Hepatocyte (in vitro differentiated cells): ENCODE measurements around the gene METAP1D. TPM values are rescaled to one million over a fixed set of nuclear protein-coding genes. Genes with fewer than 3 reads are reported as not detected.

ENCODE experiments used
- DNase-seq: peaks from one replicate; pipeline ENCODE4 v3.0.0-alpha.2; 2016; ENCODE audit warnings: low spot score
- H2AFZ ChIP-seq: fragments of 200-600 bp; sonication (generic); 2 replicates; pipeline ENCODE4 v1.6.0; 2016; ENCODE audit warnings: antibody characterized with exemption, mild to moderate bottlenecking
- H3K27ac ChIP-seq: fragments of 200-600 bp; sonication (generic); 2 replicates; pipeline ENCODE4 v1.5.1; 2016; ENCODE audit warnings: mild to moderate bottlenecking
- H3K27me3 ChIP-seq: fragments of 200-600 bp; sonication (generic); 2 replicates; pipeline ENCODE4 v1.6.1; 2016
- H3K36me3 ChIP-seq: fragments of 200-600 bp; sonication (generic); replicated peaks from 2 replicates; pipeline ENCODE4 v1.5.1; 2016; ENCODE audit warnings: low read depth; ENCODE audit not compliant: insufficient read depth
- H3K4me1 ChIP-seq: fragments of 200-600 bp; sonication (generic); 2 replicates; pipeline ENCODE4 v1.5.1; 2016; ENCODE audit warnings: mild to moderate bottlenecking, moderate library complexity; ENCODE audit not compliant: insufficient read depth
- H3K4me2 ChIP-seq: fragments of 200-600 bp; sonication (generic); 2 replicates; pipeline ENCODE4 v1.6.0; 2016
- H3K4me3 ChIP-seq: fragments of 200-600 bp; sonication (generic); 2 replicates; pipeline ENCODE4 v1.5.1; 2016; ENCODE audit warnings: mild to moderate bottlenecking
- H3K79me2 ChIP-seq: fragments of 200-600 bp; sonication (generic); 2 replicates; pipeline ENCODE4 v1.6.0; 2017; ENCODE audit warnings: mild to moderate bottlenecking
- H3K9me2 ChIP-seq: fragments of 200-600 bp; sonication (generic); replicated peaks from 2 replicates; pipeline ENCODE4 v1.6.0; 2017; ENCODE audit warnings: mild to moderate bottlenecking; ENCODE audit not compliant: insufficient read depth
- H3K9me3 ChIP-seq: fragments of 200-600 bp; sonication (generic); 2 replicates; pipeline ENCODE4 v1.5.1; 2016; ENCODE audit warnings: low read depth, mild to moderate bottlenecking
- H4K20me1 ChIP-seq: fragments of 200-600 bp; sonication (generic); 2 replicates; pipeline ENCODE4 v1.6.0; 2016; ENCODE audit warnings: mild to moderate bottlenecking; ENCODE audit not compliant: insufficient read depth, poor library complexity, severe bottlenecking
- CTCF ChIP-seq: fragments of 200-600 bp; sonication (generic); IDR thresholded peaks from 2 replicates; pipeline ENCODE4 v1.5.1; 2016; ENCODE audit warnings: antibody characterized with exemption, mild to moderate bottlenecking; ENCODE audit not compliant: poor library complexity
- EZH2 ChIP-seq: fragments of 200-600 bp; sonication (generic); IDR thresholded peaks from 2 replicates; pipeline ENCODE4 v1.6.1; 2016; ENCODE audit warnings: antibody characterized with exemption, mild to moderate bottlenecking, borderline replicate concordance
- EZH2phosphoT487 ChIP-seq: fragments of 200-600 bp; sonication (generic); IDR thresholded peaks from one replicate; pipeline ENCODE4 v1.6.1; 2018; ENCODE audit warnings: antibody characterized with exemption, mild to moderate bottlenecking, low read depth, moderate library complexity; ENCODE audit not compliant: unreplicated experiment, severe bottlenecking
- WGBS: methylation state at CpG from one replicate; pipeline ENCODE4 v1.1.6; 2016; ENCODE audit warnings: low lambda C conversion rate; ENCODE audit errors: missing lambda C conversion rate; 5-methylcytosine and 5-hydroxymethylcytosine counted together
- polyA plus RNA-seq: library from polyadenylated mRNA; unstranded; fragments of >200 nt; fragmentation: Nextera tagmentation; extraction: Ambion mirVana; gene quantifications from 2 replicates; pipeline ENCODE4 v1.2.1, GENCODE V29; 2016
- total RNA-seq: library from RNA; depleted of rRNA; stranded (reverse); fragments of >200 nt; gene quantifications from 2 replicates; pipeline ENCODE4 v1.2.3, GENCODE V29; 2014

Gene METAP1D
- total and polyA plus RNA-seq, 2 experiments from 2014 or later, result 2.8 to 6.0 TPM

GRCh38 chr2:172039011-172039704, 39.4 kb downstream of the METAP1D start:
- 82% methylated on average over 3 of the region's 3 CpGs for WGBS
- Histone ChIP-seq H3K79me2 (no peaks in the 10 kb centered on the region), H3K27ac (no peak overlapping the region), H3K9me2 (no peaks in the 10 kb centered on the region), H3K4me3 (no peak overlapping the region), H3K9me3 (no peaks in the 10 kb centered on the region), H3K4me2 (no peak overlapping the region), H4K20me1 (no peaks in the 10 kb centered on the region), H2AFZ (no peak overlapping the region), H3K36me3 (no peaks in the 10 kb centered on the region), H3K27me3 (no peaks in the 10 kb centered on the region), H3K4me1 (peaks cover 4% of the 10 kb centered on the region)
- no peak for TF ChIP-seq EZH2phosphoT487
- TF ChIP-seq CTCF, result no peak
- TF ChIP-seq EZH2, result no peak
- DNase-seq, result no peak

GRCh38 chr2:172040311-172040710, 40.6 kb downstream of the METAP1D start:
- Histone ChIP-seq H3K4me2 (no peak overlapping the region), H3K9me2 (no peaks in the 10 kb centered on the region), H3K4me1 (peaks cover 4% of the 10 kb centered on the region), H3K4me3 (no peak overlapping the region), H3K27ac (no peak overlapping the region), H3K9me3 (no peaks in the 10 kb centered on the region), H4K20me1 (no peaks in the 10 kb centered on the region), H2AFZ (no peak overlapping the region), H3K79me2 (no peaks in the 10 kb centered on the region), H3K36me3 (no peaks in the 10 kb centered on the region), H3K27me3 (no peaks in the 10 kb centered on the region)
- TF ChIP-seq EZH2 (no peak), CTCF (no peak), EZH2phosphoT487 (no peak)
- 85% methylated on average over 6 of the region's 6 CpGs for WGBS
- no peak for DNase-seq

GRCh38 chr2:172046080-172046678, 46.4 kb downstream of the METAP1D start:
- no peak overlapping the region for H3K4me2 ChIP-seq
- 67% methylated on average over 1 of the region's 1 CpG for WGBS
- no peaks in the 10 kb centered on the region for H3K9me2 ChIP-seq
- no peaks in the 10 kb centered on the region for H3K4me1 ChIP-seq
- H4K20me1 ChIP-seq, result no peaks in the 10 kb centered on the region
- no peak overlapping the region for H3K4me3 ChIP-seq
- no peaks in the 10 kb centered on the region for H3K9me3 ChIP-seq
- no peaks in the 10 kb centered on the region for H3K36me3 ChIP-seq
- TF ChIP-seq EZH2phosphoT487 (no peak), EZH2 (no peak), CTCF (no peak)
- no peaks in the 10 kb centered on the region for H3K27me3 ChIP-seq
- no peak for DNase-seq
- H3K79me2 ChIP-seq, result no peaks in the 10 kb centered on the region
- H3K27ac ChIP-seq, result no peak overlapping the region
- H2AFZ ChIP-seq, result no peak overlapping the region
